ENCODE results near the gene PPCDC. TPM values are rescaled to one million over a fixed set of nuclear protein-coding genes. Genes with fewer than 3 reads are reported as not detected.

PPCDC gene
- total and polyA plus RNA-seq, 2 donors: 12.8 to 13.6 TPM

Small RNA genes within 50 kb of the gene (small RNA-seq; reads per million reads assigned to genes)
- gene AC015720.1 (not detected), gene RF00019 (not detected)

Other genes starting within 250 kb of the PPCDC start
- gene CSK, start 241.5 kb upstream of the PPCDC start, total RNA-seq: 17.8 TPM
- gene CSK, start 241.5 kb upstream of the PPCDC start, polyA plus RNA-seq: 30.7 TPM
- gene LMAN1L, start 210.8 kb upstream of the PPCDC start, total RNA-seq: 0.85 TPM
- 0.33 TPM for gene LMAN1L, start 210.8 kb upstream of the PPCDC start, polyA plus RNA-seq
- gene CPLX3, start 197.0 kb upstream of the PPCDC start, total RNA-seq: not detected
- 0.22 TPM for gene CPLX3, start 197.0 kb upstream of the PPCDC start, polyA plus RNA-seq
- gene ULK3, start 180.4 kb upstream of the PPCDC start, total RNA-seq: 16.1 TPM
- 25.1 TPM for gene ULK3, start 180.4 kb upstream of the PPCDC start, polyA plus RNA-seq
- gene SCAMP2, start 150.2 kb upstream of the PPCDC start, total RNA-seq: 22.4 TPM
- 46.3 TPM for gene SCAMP2, start 150.2 kb upstream of the PPCDC start, polyA plus RNA-seq
- 33.6 TPM for gene MPI, start 133.5 kb upstream of the PPCDC start, total RNA-seq
- 37.4 TPM for gene MPI, start 133.5 kb upstream of the PPCDC start, polyA plus RNA-seq
- 52.0 TPM for gene FAM219B, start 116.7 kb upstream of the PPCDC start, total RNA-seq
- 62.3 TPM for gene FAM219B, start 116.7 kb upstream of the PPCDC start, polyA plus RNA-seq
- 43.6 TPM for gene COX5A, start 85.5 kb upstream of the PPCDC start, total RNA-seq
- gene COX5A, start 85.5 kb upstream of the PPCDC start, polyA plus RNA-seq: 259 TPM
- 5.2 TPM for gene RPP25, start 66.8 kb upstream of the PPCDC start, total RNA-seq
- 13.5 TPM for gene RPP25, start 66.8 kb upstream of the PPCDC start, polyA plus RNA-seq
- 6.9 TPM for gene SCAMP5, start 28.0 kb upstream of the PPCDC start, total RNA-seq
- gene SCAMP5, start 28.0 kb upstream of the PPCDC start, polyA plus RNA-seq: 19.4 TPM
- gene C15orf39, start 178.3 kb downstream of the PPCDC start, total RNA-seq: 4.3 TPM
- gene C15orf39, start 178.3 kb downstream of the PPCDC start, polyA plus RNA-seq: 26.4 TPM
- not detected for gene GOLGA6C, start 234.7 kb downstream of the PPCDC start, total RNA-seq
- not detected for gene GOLGA6C, start 234.7 kb downstream of the PPCDC start, polyA plus RNA-seq

Data from urinary bladder (tissue), 2 donors.